HG03521 (cell line): ENCODE measurements around the gene F9.

Experiments
- ATAC-seq: cut with Tn5 transposase; IDR thresholded peaks from one replicate; pipeline ENCODE4 v1.9.1; 2021; ENCODE audit warnings: mild to moderate bottlenecking, moderate library complexity; ENCODE audit not compliant: unreplicated experiment

The F9 gene

GRCh38 chrX:139596068-139596467 lies 65.5 kb downstream of the F9 start:
- ATAC-seq = no peak

GRCh38 chrX:139600105-139600504 lies 69.6 kb downstream of the F9 start:
- no peak for ATAC-seq
